Upper lobe of left lung (tissue), 4 donors: Measurements from ENCODE around the gene FSTL1.

Experiments
- CTCF ChIP-seq, 6 experiments: fragments of 450-650 bp in 4 of 6; fragments of 200-600 bp in 2 of 6; sonication (generic) in 2 of 6; IDR thresholded peaks; one replicate each; pipeline ENCODE4 v1.5.1; 2016 to 2019; ENCODE audit warnings: antibody characterized with exemption in 6 of 6
- EP300 ChIP-seq, 4 donors: sonication (generic); formaldehyde crosslinking; IDR thresholded peaks; one replicate each; pipeline ENCODE4 v1.5.1; 2017; ENCODE audit warnings: antibody characterized with exemption in 4 of 4, control low read depth in 2 of 4
- POLR2A ChIP-seq, 4 donors: fragments of 450-650 bp; IDR thresholded peaks; one replicate each; pipeline ENCODE4 v1.5.1; 2016 to 2017; ENCODE audit warnings: antibody characterized with exemption in 4 of 4, mild to moderate bottlenecking in 2 of 4
- POLR2AphosphoS5 ChIP-seq, 2 donors: sonication (generic); formaldehyde crosslinking; IDR thresholded peaks; one replicate each; pipeline ENCODE4 v1.5.1; 2017; ENCODE audit warnings: antibody characterized with exemption in 2 of 2

- TF ChIP-seq POLR2A (IDR thresholded peaks at IDR 0.05) (no peak), POLR2AphosphoS5 (IDR thresholded peaks at IDR 0.05) (no peak), CTCF (IDR thresholded peaks at IDR 0.05) (no peak), EP300 (IDR thresholded peaks at IDR 0.05) (no peak)
These were observed 525 bp upstream of the FSTL1 start for GRCh38 chr3:120451272-120451761.
